GM10847 (cell line): ENCODE data around the gene AMH.

Experiments
- POLR2A ChIP-seq: IDR thresholded peaks from 2 replicates; pipeline ENCODE4 v1.6.1; 2011; ENCODE audit not compliant: insufficient read length; ENCODE audit errors: extremely low read depth

Gene AMH

GRCh38 chr19:2249010-2249866 lies at the start of gene AMH:
Gene AMH (plus strand): TSS chr19:2249323. CDS start chr19:2249333, 10 bp downstream.
- TF ChIP-seq POLR2A: no peak

DNA sequence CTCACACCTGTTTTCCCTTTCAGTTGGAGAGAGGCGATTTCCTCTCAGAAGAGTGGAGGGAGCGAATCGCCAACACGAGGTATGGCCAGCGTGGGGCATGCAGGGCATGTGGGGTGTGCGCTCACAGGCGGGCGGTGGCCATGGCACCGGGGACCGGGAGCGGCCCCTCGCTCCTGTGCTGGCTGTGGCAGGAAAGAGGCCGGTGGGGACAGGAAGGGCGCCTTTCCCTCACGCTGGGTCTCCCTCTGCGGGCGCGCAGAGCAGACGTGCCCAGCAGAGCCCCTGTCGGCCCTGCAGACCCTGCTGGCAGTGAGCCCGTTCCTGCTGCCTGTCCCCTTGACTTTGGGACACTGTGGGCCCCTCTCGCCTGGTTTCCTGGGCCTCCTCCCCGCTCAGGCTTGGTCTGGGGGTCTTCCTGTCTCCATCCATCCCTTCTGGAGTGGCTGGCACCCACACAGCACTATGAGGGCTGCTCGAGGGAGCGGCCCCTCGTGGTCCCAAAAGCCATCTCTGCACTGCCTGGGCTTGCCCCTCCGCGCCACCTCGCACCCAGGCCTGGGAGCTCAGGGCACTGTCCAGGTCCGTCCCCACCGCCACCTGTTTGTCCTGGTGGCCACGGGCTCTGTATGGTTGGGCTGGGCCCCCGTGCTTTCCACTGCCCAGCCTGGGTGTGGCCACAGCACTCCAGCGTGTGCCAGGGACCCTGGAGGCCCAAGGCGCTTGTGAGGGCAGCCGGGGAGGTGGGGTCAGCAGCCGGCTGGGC lies 49.1 kb upstream of the AMH start:
- no peak for TF ChIP-seq POLR2A

- TF ChIP-seq POLR2A: no peak
These were observed 47.5 kb upstream of the AMH start for GRCh38 chr19:2201473-2202148.

GRCh38 chr19:2202366-2202765 lies 46.8 kb upstream of the AMH start:
- no peak for TF ChIP-seq POLR2A

DNA sequence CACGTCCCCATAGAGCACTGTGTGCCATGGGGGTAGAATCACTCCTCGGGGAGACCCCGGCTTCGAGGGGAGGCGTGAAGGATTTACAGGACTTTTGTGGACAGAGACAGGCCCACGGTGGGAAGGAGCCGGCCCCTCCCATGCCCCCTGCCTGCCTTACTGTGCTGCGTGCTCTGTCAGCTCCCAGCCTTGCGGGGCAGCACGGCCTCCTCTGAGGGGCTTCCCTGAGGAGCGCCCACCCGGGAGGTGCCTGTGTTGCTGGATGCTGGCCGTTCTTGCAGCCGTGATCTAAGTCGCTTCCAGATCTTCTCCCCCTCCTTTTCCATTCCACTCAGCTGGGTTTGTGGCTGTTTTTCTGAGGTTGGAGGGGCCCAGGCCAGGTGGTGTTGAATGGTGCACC lies 42.1 kb upstream of the AMH start:
- no peak for TF ChIP-seq POLR2A

GRCh38 chr19:2207991-2208860 lies 40.9 kb upstream of the AMH start:
- TF ChIP-seq POLR2A: no peak

DNA sequence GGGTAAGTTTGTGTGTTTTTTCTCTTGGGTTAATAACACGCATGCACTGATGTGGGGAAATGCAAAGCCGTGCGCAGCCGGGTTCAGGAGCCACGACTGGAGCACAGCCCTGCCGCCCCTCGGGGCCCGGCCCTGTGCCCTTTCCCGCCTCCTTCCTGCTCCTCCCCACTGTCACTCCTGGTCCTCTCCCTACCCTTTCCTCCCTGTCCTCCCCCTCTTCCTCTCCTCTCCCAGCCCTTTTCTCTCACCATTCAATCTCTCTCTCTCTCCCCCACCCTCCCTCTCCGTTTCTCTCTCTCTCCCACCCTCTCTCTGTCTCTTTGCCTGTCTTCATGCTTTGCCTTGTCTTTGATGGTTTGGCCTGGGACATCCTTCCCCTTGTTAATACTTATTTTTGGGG lies 40.1 kb upstream of the AMH start:
- TF ChIP-seq POLR2A: no peak

- no peak for TF ChIP-seq POLR2A
These were observed 39.7 kb upstream of the AMH start for GRCh38 chr19:2209408-2209807.

- no peak for TF ChIP-seq POLR2A
These were observed 38.9 kb upstream of the AMH start for GRCh38 chr19:2210206-2210605.

DNA sequence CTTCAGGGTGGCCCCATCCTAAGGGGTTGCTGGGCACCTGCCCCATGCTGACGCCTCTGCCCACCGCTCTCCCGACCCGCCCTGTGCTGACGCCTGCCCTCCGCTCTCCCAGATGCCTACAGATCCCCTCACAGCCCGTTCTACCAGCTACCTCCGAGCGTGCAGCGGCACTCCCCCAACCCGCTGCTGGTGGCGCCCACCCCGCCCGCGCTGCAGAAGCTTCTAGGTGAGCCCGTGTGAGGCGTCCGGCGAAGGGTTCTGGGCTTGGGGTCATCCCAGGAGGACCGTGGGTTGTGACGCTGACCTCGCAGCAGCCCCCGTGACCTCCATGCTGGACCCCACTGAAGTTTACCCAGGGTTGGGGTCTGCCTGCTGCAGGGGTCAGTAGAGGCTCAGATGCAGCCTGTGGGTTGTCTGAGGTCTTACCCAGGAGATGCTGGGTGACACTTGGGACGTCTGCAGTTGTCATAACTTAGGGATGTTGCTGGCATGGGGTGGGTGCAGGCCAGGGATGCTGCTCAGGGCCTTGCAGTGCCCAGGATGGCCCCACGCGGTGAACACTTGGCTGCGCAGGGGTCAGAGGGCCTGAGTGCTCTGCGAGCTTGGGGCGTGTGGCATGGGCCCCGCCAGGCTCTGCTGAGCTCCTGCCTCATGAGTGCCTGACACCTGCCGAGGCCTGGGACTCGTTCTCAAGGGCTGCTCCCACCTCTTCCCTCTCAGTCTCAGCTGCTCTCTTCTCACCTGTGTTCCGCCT lies 38.0 kb upstream of the AMH start:
- TF ChIP-seq POLR2A: no peak

GRCh38 chr19:2212861-2213711 lies 36.0 kb upstream of the AMH start:
- TF ChIP-seq POLR2A: no peak

DNA sequence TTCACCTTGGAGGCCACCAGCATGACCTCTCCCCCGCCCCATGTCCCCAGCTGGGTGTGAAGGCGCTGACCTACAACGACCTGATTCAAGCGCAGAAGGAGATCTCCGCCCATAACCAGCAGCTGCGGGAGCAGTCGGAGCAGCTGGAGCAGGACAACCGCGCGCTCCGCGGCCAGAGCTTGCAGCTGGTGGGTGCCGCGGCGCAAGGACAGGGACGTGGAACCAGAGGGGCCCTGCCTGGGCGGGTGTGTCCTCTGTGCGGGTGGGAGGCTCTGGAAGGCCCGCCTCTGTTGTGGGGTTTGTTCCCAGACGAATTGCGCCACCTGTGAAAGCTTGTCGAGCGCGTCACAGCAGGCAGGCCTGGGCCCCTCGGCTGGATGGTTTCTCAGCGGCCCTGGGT lies 35.3 kb upstream of the AMH start:
- no peak for TF ChIP-seq POLR2A

GRCh38 chr19:2214251-2214650 lies 34.9 kb upstream of the AMH start:
- TF ChIP-seq POLR2A: no peak
